GM21447 (cell line): ENCODE results near the gene SERF2.
"Not testable (repeated sequence)": the region's sequence is repeated elsewhere in the genome, so short reads cannot be mapped to it uniquely, and the experiment has no call there.

Experiments used
- ATAC-seq: cut with Tn5 transposase; IDR thresholded peaks from one replicate; pipeline ENCODE4 v1.9.1; 2021; ENCODE audit not compliant: unreplicated experiment

The SERF2 gene

GRCh38 chr15:43826508-43827341 is 34.6 kb downstream of the SERF2 start, which contains the start of gene WDR76:
TSS of gene WDR76 (plus strand) at chr15:43827002. CDS start at chr15:43827033, 31 bp downstream.
- ATAC-seq: peak; percentile 60

- ATAC-seq: no peak
Measured at GRCh38 chr15:43828061-43828657, 36.0 kb downstream of the SERF2 start.

DNA sequence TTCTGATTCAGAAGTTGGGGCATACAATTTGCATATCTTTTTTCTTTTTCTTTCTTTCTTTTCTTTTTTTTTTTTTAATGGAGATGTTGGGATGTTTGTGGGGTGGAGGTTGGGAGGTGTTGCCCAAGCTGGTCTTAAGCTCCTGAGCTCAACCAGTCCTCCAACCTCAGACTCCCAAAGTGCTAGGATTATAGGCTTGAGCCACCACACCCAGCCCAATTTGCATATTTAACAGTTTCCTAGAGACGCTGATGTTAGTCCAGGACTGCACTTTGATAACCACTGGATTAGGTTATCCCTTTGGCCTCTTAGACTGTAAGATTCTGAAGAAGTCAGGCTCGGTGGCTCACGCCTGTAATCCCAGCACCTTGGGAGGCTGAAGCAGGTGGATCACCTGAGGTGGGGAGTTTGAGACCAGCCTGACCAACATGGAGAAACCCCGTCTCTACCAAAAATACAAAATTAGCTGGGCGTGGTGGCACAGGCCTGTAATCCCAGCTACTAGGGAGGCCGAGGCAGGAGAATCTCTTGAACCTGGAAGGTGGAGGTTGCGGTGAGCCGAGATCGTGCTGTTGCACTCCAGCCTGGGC is 37.9 kb downstream of the SERF2 start:
- ATAC-seq: not testable (repeated sequence)

- not testable (repeated sequence) for ATAC-seq
Measured at GRCh38 chr15:43830691-43831275, 38.7 kb downstream of the SERF2 start.

- not testable (repeated sequence) for ATAC-seq
Measured at GRCh38 chr15:43831519-43832052, 39.5 kb downstream of the SERF2 start.

GRCh38 chr15:43832485-43832884 is 40.4 kb downstream of the SERF2 start:
- ATAC-seq: not testable (repeated sequence)

GRCh38 chr15:43845421-43845820 is 53.3 kb downstream of the SERF2 start:
- ATAC-seq: no peak
